Fibroblast of lung (primary cell): ENCODE data around the gene EMP3.

Source experiments
- EZH2 ChIP-seq: IDR thresholded peaks from 2 replicates; pipeline ENCODE4 v1.5.1; 2012; ENCODE audit warnings: low read length, control low read depth, mild to moderate bottlenecking; ENCODE audit errors: missing control alignments
- TF ChIP-seq, protein P1 (sequence below), 2 donors: IDR thresholded peaks in 1 of 2; conservative IDR thresholded peaks in 1 of 2; 1 replicate in 1 of 2; 2 replicates in 1 of 2; pipeline ENCODE4 v1.5.1; 2011 to 2012; ENCODE audit warnings: low read length in 2 of 2, control low read depth in 1 of 2, inconsistent platforms in 1 of 2, low read depth in 1 of 2, mild to moderate bottlenecking in 1 of 2

DNA sequence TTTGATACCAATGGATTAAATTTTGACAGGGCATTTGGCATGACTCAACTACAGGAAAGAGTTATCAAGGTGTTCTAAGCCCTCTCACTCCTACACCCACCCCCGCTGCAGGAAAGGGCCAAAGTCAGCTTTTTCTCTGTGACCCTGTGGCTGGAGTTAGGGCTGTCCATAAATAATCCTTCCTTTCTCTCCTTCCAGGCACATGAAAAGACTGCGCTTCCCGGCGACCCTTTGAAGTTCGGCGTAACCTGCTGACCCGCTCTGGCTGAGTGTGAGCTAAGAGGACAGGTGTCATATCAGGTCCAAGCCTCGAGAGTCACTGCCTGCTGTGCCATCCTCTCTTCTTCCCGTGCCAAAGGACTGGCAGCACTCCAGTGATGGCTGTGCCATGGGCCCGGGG is 29.9 kb upstream of the EMP3 start:
- TF ChIP-seq, protein P1, sequence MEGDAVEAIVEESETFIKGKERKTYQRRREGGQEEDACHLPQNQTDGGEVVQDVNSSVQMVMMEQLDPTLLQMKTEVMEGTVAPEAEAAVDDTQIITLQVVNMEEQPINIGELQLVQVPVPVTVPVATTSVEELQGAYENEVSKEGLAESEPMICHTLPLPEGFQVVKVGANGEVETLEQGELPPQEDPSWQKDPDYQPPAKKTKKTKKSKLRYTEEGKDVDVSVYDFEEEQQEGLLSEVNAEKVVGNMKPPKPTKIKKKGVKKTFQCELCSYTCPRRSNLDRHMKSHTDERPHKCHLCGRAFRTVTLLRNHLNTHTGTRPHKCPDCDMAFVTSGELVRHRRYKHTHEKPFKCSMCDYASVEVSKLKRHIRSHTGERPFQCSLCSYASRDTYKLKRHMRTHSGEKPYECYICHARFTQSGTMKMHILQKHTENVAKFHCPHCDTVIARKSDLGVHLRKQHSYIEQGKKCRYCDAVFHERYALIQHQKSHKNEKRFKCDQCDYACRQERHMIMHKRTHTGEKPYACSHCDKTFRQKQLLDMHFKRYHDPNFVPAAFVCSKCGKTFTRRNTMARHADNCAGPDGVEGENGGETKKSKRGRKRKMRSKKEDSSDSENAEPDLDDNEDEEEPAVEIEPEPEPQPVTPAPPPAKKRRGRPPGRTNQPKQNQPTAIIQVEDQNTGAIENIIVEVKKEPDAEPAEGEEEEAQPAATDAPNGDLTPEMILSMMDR (conservative IDR thresholded peaks at IDR 0.05 in 1 of 2, IDR thresholded peaks at IDR 0.05 in 1 of 2; ENCODE audit: low read depth in 1 of 2, low read length in 2 of 2): no peak
- no peak for TF ChIP-seq EZH2
